WTC11 (cell line): ENCODE data around the gene VEGFC.

Experiments used
- CREB1 ChIP-seq: sonication (generic); formaldehyde crosslinking; IDR thresholded peaks from 2 replicates; pipeline ENCODE4 v1.8.0; 2023; ENCODE audit warnings: mild to moderate bottlenecking, missing genetic modification reagents
- CREM ChIP-seq: sonication (generic); formaldehyde crosslinking; IDR thresholded peaks from 2 replicates; pipeline ENCODE4 v1.8.1; 2022; ENCODE audit warnings: mild to moderate bottlenecking, missing genetic modification reagents, moderate library complexity
- CTCF ChIP-seq: fragments of 200-600 bp; IDR thresholded peaks from 2 replicates; pipeline ENCODE4 v1.8.0; 2022; ENCODE audit warnings: antibody characterized with exemption
- ESRRA ChIP-seq: sonication (generic); formaldehyde crosslinking; IDR thresholded peaks from 2 replicates; pipeline ENCODE4 v1.8.1; 2022; ENCODE audit warnings: mild to moderate bottlenecking, missing genetic modification reagents, borderline replicate concordance
- FOXJ3 ChIP-seq: sonication (generic); formaldehyde crosslinking; IDR thresholded peaks from 2 replicates; pipeline ENCODE4 v1.9.0; 2021; ENCODE audit warnings: missing genetic modification reagents, mild to moderate bottlenecking, borderline replicate concordance
- HMGXB4 ChIP-seq: sonication (generic); formaldehyde crosslinking; IDR thresholded peaks from 2 replicates; pipeline ENCODE4 v1.8.1; 2023; ENCODE audit warnings: mild to moderate bottlenecking, moderate library complexity, missing genetic modification reagents
- TEAD4 ChIP-seq: sonication (generic); formaldehyde crosslinking; IDR thresholded peaks from 2 replicates; pipeline ENCODE4 v1.8.0; 2022; ENCODE audit warnings: mild to moderate bottlenecking, missing genetic modification reagents
- ZNF317 ChIP-seq: sonication (generic); formaldehyde crosslinking; IDR thresholded peaks from 2 replicates; pipeline ENCODE4 v1.8.1; 2023; ENCODE audit warnings: low read depth, mild to moderate bottlenecking, moderate library complexity, missing genetic modification reagents, borderline replicate concordance
- ZNF671 ChIP-seq: fragments of 250-450 bp; sonication (Bioruptor Pico); IDR thresholded peaks from 2 replicates; pipeline ENCODE4 v1.8.0; 2021; ENCODE audit warnings: mild to moderate bottlenecking

GRCh38 chr4:176814770-176815169 lies 22.0 kb upstream of the VEGFC start:
- TF ChIP-seq CTCF (no peak), CREM (CRISPR knock-in tag) (no peak), HMGXB4 (CRISPR knock-in tag) (no peak), ZNF317 (CRISPR knock-in tag) (no peak), ZNF671 (no peak), CREB1 (no peak), ESRRA (CRISPR knock-in tag) (no peak), TEAD4 (CRISPR knock-in tag) (no peak), FOXJ3 (no peak)
